OCI-M1 (cell line): Measurements from ENCODE around the gene TSHZ2.

Experiments used
- DNase-seq: peaks from one replicate; lab custom pipeline; 2025; lab: John Stamatoyannopoulos, UW

TSHZ2 gene

DNA sequence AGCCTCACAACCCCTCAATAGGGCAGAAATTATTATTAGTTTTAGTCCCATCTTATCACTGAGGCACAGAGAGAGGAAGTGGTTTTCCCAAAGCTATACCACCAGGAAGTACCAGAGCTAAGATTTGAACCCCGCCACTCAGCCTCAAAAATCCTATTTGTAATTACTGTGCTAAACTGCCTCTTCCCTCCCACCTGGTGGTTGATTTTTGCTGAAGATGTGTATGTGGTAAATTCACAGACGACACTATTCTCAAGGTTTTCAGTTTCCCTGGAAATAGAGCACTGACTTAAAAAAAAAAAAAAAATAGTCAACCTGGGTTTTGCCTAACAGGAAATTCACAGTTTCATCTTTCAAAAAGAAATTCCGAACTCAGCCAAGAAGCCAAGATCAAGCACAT lies 57.9 kb downstream of the TSHZ2 start:
- DNase-seq = peak; percentile 25

DNA sequence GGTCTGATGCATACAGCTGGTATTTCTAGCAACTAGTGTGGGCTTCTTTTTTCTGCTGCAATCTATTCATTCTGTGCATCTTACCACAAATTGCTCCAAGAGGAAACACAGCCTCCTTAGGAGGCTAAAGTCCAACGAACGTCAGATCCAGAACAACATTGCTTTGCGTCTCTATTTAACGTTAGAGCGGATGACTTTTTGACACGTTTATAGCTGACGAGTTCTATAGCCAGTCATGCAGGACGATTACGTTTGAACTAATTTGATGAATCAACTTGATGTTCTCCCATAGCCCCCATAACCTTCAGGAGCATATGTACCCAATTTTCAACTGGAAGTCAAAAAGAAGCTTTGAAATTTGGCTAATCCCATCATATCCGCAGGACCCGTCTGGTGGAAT lies 59.9 kb downstream of the TSHZ2 start:
- no peak for DNase-seq

DNA sequence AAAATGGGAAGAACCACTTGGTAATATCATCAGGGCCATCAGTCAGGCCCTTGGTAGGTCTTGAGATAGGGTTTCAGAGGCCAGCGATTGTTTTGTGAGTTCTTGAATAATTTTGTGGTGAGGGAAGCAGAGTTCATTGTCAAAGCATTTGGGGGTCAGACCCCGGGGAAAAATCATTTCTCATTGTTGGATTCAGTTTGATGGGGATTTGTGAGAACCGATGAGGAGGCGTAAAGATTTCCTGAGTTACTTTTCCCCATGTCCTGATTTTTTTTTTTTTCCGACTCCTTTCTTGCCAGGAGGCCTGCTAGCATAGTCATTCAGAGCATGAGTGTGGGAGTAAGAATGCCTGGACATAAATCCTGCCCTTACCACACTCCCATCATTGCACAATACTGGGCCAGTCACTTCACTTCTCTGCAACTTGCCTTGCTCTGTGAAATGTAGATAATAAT lies 60.3 kb downstream of the TSHZ2 start:
- DNase-seq = peak; percentile 65

DNA sequence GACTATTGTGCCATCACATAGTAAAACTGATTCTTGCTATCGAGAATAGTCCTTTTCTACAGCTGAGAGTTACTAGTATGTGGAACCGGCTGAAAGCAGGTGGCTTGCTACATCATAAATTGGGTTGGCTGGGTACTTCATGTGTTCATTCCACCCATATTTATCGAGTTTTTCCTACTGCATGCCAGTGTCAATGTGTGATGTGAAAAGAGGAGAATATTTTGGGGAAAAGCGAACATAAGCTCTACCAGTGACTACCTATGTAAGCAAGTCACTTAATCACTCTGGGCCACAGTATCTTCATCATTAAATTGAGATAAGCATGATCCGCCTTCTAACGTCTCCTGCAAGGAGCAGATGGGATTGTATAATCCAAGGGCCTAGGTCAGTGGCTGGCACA lies 61.0 kb downstream of the TSHZ2 start:
- no peak for DNase-seq

GRCh38 chr20:53034899-53035298 lies 62.7 kb downstream of the TSHZ2 start:
- DNase-seq = no peak

- DNase-seq = no peak
These were observed 64.8 kb downstream of the TSHZ2 start for GRCh38 chr20:53036992-53037391.

DNA sequence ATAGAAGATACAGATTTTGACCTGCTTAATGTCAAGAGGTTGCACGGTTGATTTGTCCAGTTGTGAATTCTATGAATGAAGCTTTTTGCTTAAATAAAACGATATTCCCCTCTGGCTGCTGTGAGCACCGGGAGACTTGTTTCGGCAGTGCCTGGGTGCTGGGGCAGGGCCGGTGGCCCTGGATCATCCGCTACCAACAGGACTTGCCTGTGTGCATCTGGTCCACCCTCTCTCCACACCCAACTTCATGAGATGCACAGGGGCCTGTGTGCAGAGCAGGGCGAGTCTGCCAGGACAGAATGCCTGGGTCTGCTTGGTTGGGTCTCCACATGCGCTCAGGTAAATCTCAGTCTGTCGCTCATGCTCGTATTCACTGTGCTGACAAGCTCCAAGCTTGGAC lies 65.5 kb downstream of the TSHZ2 start:
- DNase-seq = no peak

DNA sequence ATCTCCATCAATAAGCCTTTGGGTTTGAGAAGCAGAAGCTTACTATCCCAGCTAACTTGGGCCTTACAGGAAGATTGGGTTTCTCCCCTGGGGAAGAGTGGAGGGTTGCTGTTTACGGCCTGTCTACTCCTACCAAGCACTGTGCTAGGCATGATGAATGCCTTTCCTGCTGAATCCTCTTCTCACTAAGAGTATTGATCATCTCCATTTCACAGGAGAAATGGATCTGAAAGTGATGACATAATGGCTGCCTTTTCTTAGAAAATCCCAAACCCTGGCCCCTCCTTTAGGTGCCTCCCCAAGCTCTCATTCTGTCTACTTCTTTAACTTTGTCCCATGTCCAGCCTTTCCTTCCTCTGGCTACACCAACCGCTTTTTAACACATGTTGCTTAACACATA lies 66.1 kb downstream of the TSHZ2 start:
- DNase-seq = no peak

DNA sequence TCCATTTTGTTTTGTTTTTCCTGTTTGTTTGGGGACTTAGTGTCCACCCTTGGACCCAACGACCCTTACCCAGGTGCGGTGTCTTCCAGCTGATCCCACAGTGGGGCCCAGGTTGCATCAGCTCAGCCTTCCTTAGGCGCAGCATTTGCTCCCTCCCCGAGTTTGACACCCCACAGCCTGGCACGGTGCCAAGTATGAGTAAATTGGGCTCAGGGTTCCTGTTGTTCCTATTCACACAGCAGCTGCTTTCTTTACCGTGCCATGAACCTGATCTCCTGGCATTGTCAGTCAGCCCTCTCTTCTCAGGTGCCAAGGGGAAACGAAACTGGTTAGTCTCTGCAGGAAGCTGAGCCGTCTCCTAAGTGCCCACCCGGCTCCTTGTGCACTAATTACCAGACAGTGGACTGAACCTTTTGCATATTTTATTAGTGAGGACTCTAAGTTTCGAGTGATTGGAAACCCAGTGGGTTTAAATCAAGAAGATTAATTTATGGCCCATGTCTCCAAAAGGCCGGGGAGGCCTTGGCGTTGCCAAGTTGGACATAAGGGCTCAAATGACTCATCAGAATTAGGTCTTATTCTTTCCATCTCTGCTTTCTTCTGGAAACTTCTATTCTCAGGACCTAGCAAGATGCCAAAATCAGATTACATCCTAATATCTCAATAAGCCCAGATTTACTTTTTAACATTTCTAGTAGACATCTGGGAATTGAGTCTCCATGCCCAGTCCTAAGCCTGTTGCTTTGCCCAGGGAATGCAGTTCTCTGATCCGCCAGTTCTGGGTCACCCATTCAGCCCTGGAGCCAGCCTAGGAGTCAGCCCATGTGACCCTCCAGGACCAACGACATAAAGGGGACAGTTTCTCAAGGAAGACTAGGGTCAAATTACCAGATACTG lies 68.8 kb downstream of the TSHZ2 start:
- no peak for DNase-seq

GRCh38 chr20:53042521-53042920 lies 70.4 kb downstream of the TSHZ2 start:
- DNase-seq = no peak

GRCh38 chr20:53044296-53044695 lies 72.1 kb downstream of the TSHZ2 start:
- no peak for DNase-seq

DNA sequence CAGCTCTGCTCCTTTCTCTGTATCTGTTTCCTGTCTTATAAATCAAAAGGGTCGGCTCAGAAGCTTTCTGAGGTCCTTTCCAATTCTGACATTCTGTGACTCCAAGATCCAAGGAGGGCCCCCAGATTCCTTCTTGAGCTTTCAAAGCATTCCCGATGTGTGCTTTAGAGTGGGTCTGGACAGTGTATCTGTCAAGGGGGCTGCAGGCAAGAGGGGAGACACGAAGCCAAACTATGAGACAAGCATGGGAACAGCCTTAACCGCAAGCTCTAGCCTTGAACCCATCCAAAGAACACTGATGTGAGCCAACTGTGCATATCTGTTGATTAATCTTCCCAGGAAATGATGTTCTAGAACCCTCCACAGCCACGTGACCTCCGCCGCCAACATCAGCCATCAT lies 73.8 kb downstream of the TSHZ2 start:
- no peak for DNase-seq

DNA sequence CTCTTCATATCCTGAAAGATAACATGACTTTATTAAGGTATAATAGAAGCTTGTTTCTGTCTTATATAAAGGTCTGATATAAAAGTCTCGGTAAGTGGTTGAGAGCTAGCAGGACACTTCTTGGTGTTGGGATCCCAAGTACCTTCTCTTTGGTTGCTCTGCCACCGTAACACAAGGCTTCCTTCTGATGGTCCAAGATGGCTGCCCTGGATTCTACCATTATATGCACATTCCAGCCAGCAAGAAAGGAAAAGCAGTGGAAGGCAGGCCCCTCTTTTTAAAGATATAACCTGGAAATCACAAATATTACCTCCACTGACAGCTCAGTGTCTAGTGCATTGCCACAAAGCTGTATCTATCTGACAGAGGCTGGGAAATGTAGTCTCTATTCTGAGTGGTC lies 75.0 kb downstream of the TSHZ2 start:
- no peak for DNase-seq

GRCh38 chr20:53048387-53048786 lies 76.2 kb downstream of the TSHZ2 start:
- DNase-seq = no peak

- no peak for DNase-seq
These were observed 78.2 kb downstream of the TSHZ2 start for GRCh38 chr20:53050338-53050737.

DNA sequence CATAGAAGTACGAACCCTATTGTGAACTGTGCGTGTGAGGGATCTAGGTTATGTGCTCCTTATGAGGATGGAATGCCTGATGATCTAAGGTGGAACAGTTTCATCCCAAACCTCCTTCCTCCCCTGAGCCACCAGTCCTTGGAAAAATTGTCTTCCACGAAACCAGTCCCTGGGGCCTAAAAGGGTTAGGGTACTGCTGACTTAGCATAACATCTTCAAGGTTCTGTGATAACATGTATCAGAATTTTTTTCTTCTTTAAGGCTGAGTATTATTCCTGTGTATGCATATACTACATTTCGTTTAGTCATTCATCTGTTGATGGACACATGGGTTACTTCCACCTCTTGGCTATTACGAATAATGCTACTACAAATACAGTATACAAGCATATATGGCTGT lies 80.2 kb downstream of the TSHZ2 start:
- DNase-seq = no peak

GRCh38 chr20:53053595-53053994 lies 81.4 kb downstream of the TSHZ2 start:
- no peak for DNase-seq

DNA sequence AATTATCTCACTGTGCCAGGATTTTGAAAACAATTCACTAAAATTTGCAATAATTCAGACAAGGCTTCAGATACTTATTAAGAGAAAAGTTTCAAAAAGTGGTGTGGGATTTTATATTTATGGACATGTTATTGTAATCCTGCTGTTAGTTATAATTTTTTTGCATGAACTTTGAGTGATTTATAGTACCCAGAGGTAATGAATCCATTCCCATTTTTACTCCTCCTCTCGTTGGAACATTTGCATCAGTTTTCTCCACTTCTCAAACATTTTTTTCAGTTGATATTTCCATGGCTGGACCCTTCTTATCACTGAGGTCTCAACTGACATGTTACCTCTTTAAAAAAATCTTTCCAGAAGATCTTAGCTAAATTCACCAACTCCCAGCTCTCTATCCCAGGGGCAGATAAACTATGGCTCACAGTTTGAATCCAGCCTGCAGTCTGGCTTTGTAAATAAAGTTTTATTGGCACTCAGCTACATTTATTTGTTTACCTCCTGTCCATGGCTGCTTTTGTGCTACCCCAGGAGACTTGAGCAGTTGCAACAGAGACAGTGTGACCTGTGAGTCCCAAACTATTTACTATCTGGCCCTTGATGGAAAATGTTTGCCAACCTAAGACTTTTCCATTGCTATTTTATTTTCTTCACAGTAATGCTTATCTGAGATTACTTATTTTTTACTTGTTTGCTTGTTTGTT lies 83.4 kb downstream of the TSHZ2 start:
- DNase-seq = no peak

DNA sequence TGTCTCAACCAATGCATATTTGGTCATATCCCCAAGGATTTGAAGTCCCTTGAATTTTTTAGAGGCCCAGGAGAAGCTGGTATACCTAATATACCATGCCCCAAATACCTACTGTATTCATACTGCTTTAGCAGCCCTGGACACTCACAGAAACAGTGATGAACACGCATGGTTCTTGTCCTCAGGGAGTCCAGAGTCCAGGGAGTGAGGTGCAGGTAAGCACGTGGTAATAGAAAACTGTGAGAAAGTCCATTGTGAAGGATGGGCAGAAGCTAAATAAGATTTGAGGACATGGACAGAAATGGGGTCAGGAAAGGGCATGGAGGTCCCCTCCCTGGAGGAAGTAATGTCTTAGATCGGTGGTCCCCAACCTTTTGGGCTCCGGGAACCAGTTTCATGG lies 85.4 kb downstream of the TSHZ2 start:
- no peak for DNase-seq

GRCh38 chr20:53059848-53060247 lies 87.7 kb downstream of the TSHZ2 start:
- no peak for DNase-seq

GRCh38 chr20:53061192-53062108 lies 89.3 kb downstream of the TSHZ2 start:
- DNase-seq = peak; percentile 15

- DNase-seq = no peak
These were observed 92.8 kb downstream of the TSHZ2 start for GRCh38 chr20:53064935-53065334.
